Measurements from ENCODE around the gene FOXO6.

GRCh38 chr1:41409825-41410224, 48.6 kb downstream of the FOXO6 start:
- TF ChIP-seq GATA2 (IDR thresholded peaks at IDR 0.05; ENCODE audit: low read depth, low read length) (no peak), GATA3 (IDR thresholded peaks at IDR 0.05; ENCODE audit: low read depth, low read length) (no peak)

Data from SH-SY5Y (cell line).